Stimulated activated CD4-positive, alpha-beta T cell treated with anti-CD3 and anti-CD28 coated beads, Interleukin-1b, Interleukin-23, amount 100 ng/mL, for 1 hour (primary cell): ENCODE measurements around the gene SPAG6.
A peak's percentile ranks its signal among the peaks of the same experiment; 100 is the strongest.

Experiments
- DNase-seq, 2 donors: peaks; one replicate each; pipeline ENCODE4 v3.0.0-alpha.2; 2020; ENCODE audit warnings: low read depth in 2 of 2

SPAG6 gene

DNA sequence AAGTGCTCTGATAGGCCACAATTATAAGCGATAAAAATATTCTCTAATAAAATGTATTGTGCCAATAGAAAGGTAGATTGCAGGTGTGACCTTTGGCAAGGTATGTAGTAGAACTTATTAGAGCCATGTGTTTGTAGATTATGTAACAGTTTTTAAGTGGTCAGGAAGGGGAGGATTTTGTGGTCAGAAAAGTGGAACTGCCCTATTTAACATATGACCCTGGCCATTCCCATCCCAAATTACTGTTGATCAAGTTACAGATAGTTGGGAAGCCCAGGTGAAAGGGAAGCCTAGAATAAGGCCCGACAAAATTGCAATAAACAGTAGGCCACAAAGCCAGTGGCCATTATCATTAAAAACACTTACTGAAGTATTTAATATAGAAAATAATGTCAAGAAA lies 89.2 kb downstream of the SPAG6 start:
- DNase-seq: no peak

DNA sequence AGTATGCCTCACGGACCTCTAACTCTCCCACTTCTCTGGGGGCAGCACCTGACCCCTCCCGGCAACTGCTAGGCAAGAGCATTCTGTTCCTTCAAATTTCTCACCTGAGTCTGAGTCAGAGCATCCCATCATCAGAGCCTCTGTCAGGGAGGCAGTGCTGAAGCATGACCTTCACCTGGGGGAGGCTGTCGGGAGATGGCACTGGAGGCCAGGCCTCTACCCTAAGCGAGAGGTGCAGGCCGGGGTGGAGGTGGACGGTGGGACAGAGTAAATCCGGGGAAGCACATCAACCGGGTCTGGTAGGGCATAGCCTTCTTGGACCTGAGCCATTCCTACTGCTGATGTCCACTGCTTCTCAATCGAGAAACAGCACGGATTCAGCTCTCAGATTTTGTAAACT lies 90.4 kb downstream of the SPAG6 start:
- no peak for DNase-seq

DNA sequence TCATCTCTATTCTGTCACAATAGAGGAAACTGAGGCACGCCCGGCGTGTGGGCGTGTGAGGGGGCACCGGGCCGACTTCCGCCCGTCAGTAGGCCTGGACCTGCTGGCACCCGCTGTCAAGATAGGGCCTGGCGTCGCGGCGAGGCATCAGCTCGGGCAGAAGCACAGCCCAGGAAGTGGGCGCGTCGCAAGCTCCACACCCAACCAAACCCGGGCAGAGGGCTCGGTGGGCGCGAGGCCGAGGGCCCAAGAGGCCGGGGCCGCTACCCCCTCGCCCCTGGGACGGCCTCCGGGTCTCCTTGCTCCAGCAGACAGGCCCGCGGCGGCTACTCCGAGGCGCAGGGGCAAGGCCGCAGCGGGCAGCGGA lies 91.2 kb downstream of the SPAG6 start:
- DNase-seq: no peak

DNA sequence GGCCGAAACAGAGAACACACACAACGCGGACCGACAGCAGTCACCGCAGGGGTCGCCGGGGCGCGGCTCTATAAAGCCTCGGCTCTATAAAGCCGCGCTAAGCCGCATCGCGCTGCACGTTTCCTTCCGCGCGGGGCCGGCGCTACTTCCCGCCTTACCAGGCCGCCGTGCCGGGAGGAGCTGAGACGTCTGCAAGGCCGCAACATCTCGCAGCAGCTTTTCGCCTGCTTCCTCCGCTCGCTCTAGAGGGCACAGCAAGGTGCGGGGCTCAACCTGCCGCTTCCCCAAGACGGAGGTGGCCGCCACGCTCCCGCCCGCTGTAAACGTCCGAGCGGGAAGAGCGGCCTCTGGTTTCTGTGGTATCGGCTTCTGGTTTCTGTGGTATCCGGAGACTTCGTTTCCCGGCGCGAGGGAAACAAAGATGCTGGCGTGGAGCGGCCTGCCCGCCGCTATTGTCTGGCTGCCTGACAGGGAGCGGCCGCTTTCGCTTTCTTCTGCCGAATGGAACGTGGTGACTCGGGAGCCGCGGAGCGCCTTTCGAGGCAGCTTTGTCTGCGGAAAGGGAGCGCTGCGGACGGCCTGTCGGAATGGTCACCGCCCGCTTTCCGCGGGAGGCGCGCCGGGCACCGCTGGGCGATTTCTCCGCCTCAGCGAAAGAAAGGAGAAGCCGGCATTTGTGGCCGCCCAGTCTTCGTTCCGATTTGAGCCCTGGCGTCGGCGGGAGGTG lies 91.8 kb downstream of the SPAG6 start:
- peak; percentile 75 to 77 for DNase-seq

DNA sequence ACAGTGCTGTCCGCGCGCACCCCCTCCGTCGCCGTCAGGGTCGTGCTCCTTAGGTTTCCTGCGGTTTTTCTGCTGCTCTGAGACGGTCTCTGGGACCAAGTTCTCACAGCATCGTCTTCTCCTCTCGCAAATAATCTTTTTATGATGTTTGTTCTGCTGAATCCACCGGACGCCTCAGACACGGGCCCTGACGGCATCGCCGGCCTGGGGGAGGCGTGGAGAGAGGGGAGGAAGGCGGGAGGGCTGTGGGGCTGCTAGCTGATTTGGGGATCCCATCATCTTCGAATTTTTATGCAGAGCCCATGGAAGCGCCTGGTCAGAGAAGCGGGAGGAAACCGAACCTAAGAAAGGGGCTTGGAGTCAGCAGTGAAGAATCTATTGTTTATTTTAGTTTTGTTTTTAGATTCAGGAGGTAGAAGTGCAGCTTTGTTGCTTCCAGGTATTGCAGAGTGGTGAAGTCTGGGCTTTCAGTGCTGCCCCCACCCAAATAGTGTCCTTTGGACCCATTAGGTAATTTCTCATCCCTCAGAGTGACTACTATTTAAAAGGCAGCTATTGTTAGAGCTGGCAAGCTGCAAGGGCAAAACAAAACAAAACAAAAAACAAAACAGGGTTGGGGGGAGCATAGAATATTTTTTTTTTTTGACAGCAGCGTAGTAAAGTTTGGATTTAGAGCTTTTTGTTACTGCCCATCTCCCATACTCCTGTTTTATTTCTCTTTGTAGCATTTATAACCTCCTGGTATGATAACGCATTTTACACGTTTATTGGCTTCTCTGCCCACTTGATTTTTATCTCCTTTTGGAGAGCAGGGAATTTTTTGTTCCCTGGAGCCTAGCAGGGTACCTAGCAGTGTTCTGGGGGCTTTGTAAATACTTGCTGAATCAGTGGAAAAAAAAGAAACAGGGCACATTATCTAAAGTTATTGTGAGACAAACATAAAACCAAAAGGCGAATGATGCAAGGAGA lies 92.6 kb downstream of the SPAG6 start:
- no peak for DNase-seq

DNA sequence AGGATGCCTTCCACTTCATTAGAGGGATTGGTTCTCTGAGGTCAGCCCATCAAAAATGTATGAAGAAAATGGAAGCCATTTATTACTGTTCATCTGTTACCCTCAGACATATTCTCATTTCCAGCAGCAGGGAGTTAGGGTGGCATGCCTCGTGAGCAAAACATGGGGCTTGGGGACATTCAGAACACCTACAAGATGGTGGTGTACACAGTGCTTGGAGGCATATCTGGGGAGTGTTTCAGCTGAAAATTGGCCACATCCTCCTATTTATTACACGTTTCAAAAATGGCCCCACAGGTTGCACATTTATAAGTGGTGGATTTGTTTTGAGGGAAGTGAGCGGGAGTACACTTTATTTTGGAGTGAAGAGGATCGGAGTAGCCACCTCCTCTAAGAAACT lies 93.4 kb downstream of the SPAG6 start:
- no peak for DNase-seq

DNA sequence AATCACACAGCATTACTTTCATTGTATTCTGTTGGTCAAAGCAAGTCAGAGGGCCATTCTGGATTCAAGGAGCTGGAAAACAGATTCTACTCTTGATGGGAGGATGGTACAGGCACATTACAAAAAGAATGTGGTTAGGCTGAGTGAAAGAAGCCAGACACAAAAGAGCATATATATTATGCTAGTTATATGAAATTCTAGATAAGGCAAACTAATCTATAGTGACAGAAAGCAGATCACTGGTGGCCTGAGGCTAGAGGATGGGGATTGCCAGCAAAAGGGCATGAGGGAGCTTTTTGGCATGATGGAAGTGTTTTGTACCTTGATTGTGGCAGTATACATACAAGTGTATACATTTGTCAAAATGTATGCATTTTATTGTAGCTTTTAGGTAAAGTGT lies 96.8 kb downstream of the SPAG6 start:
- no peak for DNase-seq

DNA sequence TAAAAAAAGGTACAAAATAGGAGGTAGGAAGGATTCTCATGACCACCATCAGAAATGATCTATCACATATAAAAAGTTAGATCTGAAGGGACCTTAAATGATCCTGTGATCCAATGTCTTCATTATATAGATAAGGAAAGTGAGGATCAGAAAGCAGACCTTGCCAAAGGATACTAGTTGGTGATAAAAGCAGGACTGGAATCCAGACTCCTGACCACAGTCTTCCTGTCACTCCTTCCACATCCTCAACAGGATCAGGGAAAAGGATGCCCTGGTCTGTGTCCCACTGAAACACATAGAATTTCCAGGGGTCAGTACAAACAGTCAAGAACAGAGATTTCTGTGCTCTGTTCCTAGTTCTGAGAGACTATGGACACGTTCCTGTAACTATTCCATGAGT lies 97.2 kb downstream of the SPAG6 start:
- no peak for DNase-seq

DNA sequence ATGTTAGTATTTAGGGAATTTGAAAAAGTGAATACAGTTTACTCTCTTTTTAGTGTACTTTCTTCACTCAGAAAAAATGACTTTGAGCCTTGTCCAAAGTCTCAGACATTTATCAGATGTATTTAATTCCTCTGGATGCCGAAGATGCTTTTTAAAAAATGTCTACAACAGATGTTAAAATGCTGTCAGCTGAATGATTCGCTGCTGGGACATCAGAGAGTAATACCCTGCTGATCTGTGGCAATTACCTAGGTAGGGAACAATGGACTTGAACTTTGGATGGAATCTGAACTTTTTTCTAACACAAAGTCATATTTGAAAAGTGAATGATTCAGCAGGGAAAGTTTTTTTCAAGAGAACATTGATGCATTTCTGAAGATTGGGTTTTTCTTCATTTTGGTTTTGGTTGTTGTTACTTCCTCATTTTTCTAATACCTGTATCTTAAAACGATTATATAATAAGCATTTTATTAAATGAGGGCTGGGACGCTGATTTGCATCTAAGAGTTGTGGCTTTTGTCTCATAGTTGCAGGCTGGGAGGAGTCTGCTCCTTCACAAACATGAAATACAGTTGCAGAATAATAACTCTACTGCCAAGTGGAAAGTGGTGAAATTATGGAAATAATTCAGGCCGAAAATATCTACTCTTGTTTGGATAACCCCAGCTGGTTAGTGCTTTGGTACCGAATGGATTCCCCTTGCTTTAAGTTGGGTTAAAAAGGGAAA lies 98.0 kb downstream of the SPAG6 start:
- DNase-seq: no peak

DNA sequence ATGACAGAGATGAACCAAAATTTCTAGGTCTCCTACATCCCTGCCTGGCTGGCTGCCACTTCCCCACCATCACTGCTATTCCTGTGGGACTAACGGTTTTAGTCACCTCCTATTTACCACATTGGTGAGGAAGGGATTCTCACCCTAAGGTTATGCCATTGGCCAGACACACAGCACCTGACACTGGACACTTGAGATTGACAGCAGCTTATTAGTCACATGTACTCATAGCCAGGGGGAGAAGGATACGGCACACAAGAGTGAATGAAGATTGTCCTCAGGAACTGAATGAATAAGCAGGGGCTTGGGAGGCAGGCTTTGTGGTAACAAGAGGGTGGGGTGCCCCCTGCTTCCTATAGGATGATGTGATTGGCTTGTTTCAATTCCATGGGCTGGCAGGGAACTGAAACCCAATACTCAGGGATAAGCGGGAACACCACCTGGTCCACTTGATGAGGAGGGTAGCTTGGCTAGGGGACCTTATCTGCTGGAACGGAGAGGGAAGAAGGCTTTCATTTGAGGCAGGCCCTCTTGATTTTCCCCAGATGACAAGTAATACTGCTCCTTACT lies 99.0 kb downstream of the SPAG6 start:
- DNase-seq: no peak

DNA sequence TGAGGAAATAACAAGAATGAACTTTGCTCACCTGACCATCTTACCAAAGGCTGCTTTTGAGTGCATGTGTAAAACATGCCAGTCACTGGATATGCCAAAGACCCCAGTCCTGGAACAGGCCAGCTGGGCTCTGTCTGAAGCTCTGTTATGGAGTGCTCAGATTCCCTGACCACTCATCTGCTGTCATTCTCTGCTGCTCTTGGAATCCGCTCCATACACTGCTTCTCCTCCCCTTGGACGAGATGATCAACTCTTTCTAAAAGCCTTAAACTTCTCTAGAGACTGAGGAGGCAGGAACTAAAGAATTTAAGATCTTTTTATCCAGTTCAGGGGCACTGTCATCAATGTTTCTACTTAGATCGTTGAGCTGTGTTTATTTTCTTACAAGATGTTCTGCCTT lies 100.2 kb downstream of the SPAG6 start:
- no peak for DNase-seq

DNA sequence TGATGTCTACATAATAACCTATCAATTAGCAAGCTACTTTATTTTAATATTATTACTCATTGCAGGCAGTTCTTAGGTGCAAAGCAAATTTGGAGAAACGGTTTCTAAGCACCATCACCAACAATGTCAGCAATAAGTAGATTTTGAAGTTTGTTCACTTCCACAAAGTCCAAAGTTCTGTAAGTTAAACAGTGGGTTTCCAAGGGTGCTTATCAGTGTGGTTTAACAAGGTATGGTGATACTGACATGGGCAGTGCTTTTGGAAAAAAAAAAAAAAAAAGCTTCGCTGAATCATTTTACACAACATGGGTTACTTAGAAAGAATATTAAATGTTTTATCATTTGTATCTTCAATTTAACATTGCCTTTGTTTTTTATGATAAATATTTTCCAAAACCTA lies 101.8 kb downstream of the SPAG6 start:
- no peak for DNase-seq

DNA sequence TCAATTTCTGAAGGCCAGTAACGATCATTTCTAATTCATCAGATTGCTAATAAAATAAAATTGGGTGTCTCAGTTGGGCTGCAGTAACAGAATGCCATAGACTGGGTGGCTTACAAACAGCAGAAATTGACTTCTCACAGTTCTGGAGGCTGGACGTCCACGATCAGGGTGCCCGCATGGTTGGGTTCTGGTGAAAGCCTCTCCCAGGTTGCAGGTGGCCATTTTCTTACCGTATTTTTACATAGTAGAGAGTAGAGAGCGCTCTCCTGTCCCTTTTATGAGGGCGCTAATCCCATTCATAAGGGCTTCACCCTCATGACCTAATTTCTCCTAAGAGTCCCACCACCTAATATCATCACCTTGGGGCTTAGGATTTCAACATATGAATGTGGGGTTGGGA lies 106.0 kb downstream of the SPAG6 start:
- DNase-seq: no peak

DNA sequence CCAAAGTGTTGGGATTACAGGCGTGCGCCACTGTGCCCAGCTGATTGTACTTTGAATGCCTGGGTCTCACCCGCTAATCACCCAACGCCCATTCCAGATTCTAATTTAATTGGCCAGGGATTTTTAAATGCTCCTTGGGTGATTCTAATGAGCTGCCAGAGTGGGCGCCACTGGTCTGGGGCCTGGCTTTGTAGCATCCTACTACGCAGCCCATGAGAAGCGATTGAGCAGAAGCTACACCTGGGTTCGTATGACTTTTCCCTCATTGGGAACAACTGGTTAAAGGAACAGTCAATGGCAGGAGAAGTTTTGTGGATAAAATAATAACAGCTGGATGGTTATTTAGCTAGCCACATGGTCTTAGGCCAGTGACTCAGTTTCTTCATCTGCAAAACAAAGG lies 108.0 kb downstream of the SPAG6 start:
- DNase-seq: no peak

DNA sequence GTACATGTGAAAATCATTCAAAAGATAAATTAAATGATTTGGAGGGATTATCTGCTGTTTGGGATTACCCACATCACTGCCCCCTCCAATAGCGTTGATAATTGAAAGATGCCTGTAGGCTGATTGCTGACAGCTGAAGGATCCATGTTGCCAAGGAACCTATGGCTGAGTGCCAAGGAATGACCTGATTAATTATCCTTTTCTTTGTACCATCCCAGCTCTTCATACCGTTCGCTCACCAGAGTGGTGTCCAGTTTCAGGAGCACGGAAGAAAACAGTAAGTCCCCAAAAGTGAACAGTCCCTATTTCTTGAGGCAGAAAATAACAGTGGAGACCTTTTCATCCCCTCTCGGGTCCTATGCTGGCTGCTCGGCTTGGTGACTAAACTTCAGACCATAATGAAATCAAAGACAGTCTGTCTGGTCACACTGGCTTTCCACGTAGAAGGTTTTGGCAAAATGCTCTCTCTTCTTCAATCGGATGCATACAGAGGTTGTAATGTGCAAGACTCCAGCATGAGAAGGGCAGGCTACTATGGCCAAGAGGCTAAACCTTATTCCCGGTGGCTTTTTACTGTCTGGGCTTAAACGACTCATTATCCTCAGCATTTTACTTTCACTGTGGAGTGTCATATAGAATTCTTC lies 108.8 kb downstream of the SPAG6 start:
- DNase-seq: no peak

DNA sequence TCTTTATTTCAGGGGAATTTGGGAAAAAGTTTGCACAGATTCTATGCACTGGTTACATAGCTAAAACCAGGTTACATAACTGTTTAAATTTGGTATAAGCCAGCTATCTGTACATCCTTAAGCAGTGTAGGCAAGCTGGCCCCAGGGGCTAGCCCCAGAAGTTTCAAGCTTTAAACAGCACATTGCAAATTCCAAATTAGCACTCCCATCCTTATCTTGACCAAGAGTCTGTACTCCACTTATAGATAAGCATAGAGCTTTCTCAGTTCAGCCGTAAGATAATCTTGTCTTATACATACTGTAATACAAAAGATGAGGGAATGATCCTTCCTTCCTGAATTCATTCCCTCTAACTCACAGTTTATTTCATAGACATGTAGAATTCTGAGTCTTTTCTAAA lies 109.3 kb downstream of the SPAG6 start:
- no peak for DNase-seq

DNA sequence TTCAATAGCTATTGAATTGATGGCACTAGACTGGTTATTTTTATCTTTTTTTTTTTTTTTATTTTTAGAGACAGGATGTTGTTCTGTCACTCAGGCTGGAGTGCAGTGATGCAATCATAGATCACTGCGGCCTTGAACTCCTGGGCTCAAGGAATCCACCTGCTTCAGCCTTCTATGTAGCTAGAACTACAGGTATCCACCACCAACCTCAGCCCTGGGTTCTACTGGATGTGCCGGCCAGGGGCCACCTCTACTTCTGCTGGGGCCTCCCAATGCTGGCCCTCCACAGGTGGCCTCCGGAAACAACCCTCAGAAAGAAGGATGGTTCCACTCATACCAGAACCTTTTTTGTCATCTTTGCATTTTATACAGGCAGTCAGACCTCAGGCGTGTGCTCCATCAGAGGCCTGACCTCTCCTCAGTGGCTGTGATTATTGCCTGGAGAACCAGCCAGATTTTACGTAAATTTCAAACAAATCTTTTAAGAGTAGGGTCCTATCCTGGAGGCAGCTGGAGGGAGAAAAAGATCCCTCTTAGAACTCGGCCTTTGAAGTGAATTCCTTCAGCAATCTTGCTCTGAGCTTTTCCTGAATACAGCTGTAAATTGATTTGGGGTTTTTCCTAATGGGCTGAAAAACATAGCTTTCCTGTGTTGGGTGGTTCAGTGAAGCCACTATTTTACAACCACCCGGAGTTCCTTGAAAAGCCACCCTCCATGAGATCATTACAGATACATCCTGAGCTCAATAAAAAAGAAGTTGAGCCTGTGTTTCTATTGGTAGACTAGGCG lies 110.0 kb downstream of the SPAG6 start:
- DNase-seq: no peak

DNA sequence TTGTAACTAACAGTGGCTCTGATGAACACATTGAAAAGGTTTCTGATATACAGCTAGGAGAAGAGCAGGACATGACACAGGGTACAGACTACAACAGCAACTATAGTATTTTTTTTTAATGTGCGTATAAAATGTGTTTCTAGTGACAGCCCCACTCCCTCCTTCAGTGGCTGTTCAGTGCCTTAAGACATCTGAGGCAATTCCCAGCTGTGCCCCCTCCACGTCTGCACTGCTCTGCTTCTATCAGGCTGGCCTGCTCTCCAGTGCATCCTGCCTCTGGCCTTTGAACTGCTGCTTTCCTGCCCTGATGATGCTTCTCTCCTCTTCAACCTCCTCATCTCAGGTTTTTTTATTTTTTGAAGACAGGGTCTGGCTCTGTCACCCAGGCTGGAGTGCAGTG lies 111.2 kb downstream of the SPAG6 start:
- DNase-seq: no peak

DNA sequence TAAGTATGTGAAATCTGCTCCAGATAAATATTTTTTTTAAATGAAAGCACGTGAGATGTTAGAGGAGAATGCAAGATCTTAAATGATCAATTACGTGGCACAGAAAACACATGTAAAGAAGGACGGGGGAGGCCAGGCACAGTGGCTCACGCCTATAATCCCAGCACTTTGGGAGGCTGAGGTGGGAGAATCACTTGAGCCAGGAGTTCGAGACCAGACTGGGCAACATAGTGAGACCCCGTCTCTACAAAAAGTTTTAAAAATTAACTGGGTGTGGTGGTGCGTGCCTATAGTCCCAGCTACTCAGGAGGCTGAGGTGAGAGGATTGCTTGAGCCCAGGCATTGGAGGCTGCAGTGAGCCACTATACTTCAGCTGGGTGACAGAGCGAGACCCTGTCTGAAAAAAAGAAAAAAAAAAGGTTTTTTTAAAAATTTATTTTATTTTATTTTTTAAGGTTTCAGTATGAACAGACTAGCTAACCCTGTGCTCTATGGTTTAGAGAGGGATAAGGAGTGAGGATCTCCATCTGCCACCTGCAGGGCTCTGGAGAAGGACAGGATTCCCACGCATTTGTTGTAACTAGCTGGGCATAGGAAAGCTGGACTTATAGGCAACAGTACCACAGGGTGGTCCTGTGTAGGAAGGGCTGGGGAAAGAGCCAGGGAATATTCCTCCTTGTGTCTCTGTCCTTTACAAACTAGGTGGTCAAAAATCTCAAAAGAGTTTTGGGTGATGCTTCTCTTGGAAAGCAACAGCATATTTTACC lies 113.2 kb downstream of the SPAG6 start:
- no peak for DNase-seq

DNA sequence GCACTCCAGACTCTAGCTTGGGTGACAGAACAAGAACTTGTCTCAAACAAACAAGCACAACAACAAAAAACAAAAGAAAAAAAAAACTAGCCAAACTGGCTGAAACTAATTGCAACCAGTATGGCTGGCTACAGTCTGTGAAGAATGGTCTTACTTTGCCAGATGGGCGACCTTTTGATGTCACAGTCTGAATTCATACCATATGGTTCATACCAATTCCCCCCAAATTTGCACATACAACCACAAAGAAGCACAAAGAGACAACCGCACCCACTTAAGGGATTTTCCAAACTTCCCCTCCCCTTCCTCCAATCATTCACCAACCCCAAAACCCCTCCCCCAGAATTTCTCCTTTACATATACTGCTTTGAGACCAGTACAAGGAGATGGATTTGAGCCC lies 114.2 kb downstream of the SPAG6 start:
- DNase-seq: no peak
